ENCODE measurements around the gene C20orf144. TPM values are rescaled to one million over a fixed set of nuclear protein-coding genes. Genes with fewer than 3 reads are reported as not detected.

The C20orf144 gene
- total and polyA plus RNA-seq, 9 of the 15 experiments (the other 6 are each of a cell fraction or from before 2014, with no cell fraction given), result 0.04 to 0.23 (median 0.11) TPM; not detected in 2

DNA sequence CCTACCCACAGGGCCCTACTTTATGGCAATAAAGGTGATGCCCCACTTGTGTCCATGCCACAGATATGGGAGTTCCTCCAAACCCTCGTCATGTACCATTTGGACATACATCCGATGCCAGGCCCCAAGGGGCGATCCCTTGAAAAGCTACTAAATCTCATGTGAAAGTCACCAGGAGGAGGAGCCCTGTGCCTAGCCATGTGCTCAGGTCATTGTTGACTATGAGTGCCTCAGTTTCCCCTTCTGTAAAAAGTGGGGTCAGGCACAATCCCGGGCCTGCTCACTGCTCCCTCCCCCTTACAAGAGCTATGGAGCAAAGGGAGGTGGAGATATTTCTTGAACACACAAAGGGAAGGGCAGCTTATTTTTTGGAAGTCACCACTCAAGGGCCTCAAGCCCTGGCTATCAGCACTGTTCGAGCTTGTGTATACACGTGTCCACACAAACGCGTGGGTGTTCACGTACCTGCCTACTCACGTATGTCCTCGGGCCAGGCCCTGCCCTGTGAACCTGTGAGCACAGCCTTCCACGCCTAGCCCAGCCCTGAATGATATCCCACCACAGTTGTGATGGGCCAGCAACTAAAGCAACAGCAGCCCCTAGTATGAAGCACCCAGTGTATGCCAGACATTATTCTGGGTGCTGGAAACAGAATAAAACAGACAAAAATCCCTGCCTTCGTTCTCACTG lies 6.5 kb downstream of the C20orf144 start:
- DNase-seq (ENCODE audit: extremely low read depth in 1 of 4, low spot score in 3 of 4), result no peak
- CTCF ChIA-PET (ENCODE audit: low intra/inter-chr PET ratio), result interaction anchor here (0.9 kb wide), 1 partner anchor 211 kb away, joined by 4 read pairs; no protein-coding TSS in a partner anchor
- Histone ChIP-seq H3K27me3 (ENCODE audit: control insufficient read depth in 2 of 2, insufficient read depth in 2 of 2, low read length in 2 of 2) (no peaks in the 10 kb centered on the region), H2AFZ (ENCODE audit: low read depth, low read length) (no peak overlapping the region), H3K4me1 (replicated peaks in 1 of 2; ENCODE audit: control insufficient read depth in 2 of 2, insufficient read depth in 2 of 2, low read length in 2 of 2) (peaks cover 25 to 63% of the 10 kb centered on the region in 2 experiments), H3K9me3 (replicated peaks; ENCODE audit: control insufficient read depth, insufficient read depth, low read depth, low read length) (no peaks in the 10 kb centered on the region), H3K4me3 (no peak overlapping the region), H3K27ac (ENCODE audit: extremely low read depth, low read depth, low read length) (no peak overlapping the region), H3K9me1 (ENCODE audit: control insufficient read depth, insufficient read depth, low read length) (peaks cover 5% of the 10 kb centered on the region), H3K9ac (ENCODE audit: insufficient read depth in 1 of 2, low read depth in 2 of 2, low read length in 2 of 2) (0 out of 4 replicates have a peak overlapping the region, but pooled peaks of 1 of the 2 experiments have one; percentile 57), H3K36me3 (ENCODE audit: control insufficient read depth, insufficient read depth, low read length) (peaks cover 54% of the 10 kb centered on the region), H3K4me2 (ENCODE audit: insufficient read depth, low read length) (no peak overlapping the region), H4K20me1 (replicated peaks; ENCODE audit: control insufficient read depth, insufficient read depth, low read length) (peaks cover 7% of the 10 kb centered on the region; the same call in 1 of the 2 replicates), H3K79me2 (ENCODE audit: control insufficient read depth, insufficient read depth, low read length) (peaks cover 29% of the 10 kb centered on the region)
- TF ChIP-seq BCOR (IDR thresholded peaks at IDR 0.05), result peak; percentile 60
- no peak for TF ChIP-seq POLR2AphosphoS2 (IDR thresholded peaks at IDR 0.05; ENCODE audit: low read length)
- TF ChIP-seq ZBED1 (IDR thresholded peaks at IDR 0.05), result no peak
- no peak for TF ChIP-seq SOX6 (IDR thresholded peaks at IDR 0.05)
- no peak for TF ChIP-seq ZNF507 (tag; conservative IDR thresholded peaks at IDR 0.05)
- TF ChIP-seq SRF (CRISPR knock-in tag; IDR thresholded peaks at IDR 0.05), result no peak
- 0 out of 2 replicates have a peak, but pooled peaks have one; percentile 14 for TF ChIP-seq EGR1 (conservative IDR thresholded peaks at IDR 0.05)
- TF ChIP-seq ZNF586 (CRISPR knock-in tag; conservative IDR thresholded peaks at IDR 0.05), result no peak
- TF ChIP-seq, protein P1, sequence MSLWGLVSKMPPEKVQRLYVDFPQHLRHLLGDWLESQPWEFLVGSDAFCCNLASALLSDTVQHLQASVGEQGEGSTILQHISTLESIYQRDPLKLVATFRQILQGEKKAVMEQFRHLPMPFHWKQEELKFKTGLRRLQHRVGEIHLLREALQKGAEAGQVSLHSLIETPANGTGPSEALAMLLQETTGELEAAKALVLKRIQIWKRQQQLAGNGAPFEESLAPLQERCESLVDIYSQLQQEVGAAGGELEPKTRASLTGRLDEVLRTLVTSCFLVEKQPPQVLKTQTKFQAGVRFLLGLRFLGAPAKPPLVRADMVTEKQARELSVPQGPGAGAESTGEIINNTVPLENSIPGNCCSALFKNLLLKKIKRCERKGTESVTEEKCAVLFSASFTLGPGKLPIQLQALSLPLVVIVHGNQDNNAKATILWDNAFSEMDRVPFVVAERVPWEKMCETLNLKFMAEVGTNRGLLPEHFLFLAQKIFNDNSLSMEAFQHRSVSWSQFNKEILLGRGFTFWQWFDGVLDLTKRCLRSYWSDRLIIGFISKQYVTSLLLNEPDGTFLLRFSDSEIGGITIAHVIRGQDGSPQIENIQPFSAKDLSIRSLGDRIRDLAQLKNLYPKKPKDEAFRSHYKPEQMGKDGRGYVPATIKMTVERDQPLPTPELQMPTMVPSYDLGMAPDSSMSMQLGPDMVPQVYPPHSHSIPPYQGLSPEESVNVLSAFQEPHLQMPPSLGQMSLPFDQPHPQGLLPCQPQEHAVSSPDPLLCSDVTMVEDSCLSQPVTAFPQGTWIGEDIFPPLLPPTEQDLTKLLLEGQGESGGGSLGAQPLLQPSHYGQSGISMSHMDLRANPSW (CRISPR knock-in tag; IDR thresholded peaks at IDR 0.05), result no peak
- no TSS peak for BruUV-seq (replicated peaks)
- in situ Hi-C loops (cut with MboI) (loop anchor here (5.0 kb wide), 1 partner anchor 59 kb away; no protein-coding TSS in a partner anchor), intact Hi-C loops (cut with micrococcal nuclease) (no loop called here)
- no peak for ATAC-seq
- POLR2A ChIA-PET, result interaction anchor here (0.6 to 3.4 kb wide), 7 partner anchors 12 to 422 kb away, joined by 3 to 17 read pairs (median 3); partner anchors contain the start of genes CBFA2T2 and PXMP4
- WGBS (ENCODE audit: insufficient coverage, low coverage, missing lambda C conversion rate), result 93% methylated on average over 13 of the region's 13 CpGs
- FAIRE-seq, result peak; percentile 37

All from K562 (cell line).